Aorta (tissue), 5 donors: ENCODE data around the gene PARP8. TPM values are rescaled to one million over a fixed set of nuclear protein-coding genes. Genes with fewer than 3 reads are reported as not detected.
A peak's percentile ranks its signal among the peaks of the same experiment; 100 is the strongest.
"Not testable (repeated sequence)": the region's sequence is repeated elsewhere in the genome, so short reads cannot be mapped to it uniquely, and the experiment has no call there.

ENCODE experiments used
- ATAC-seq: fragments of 200-7000 bp; cut with Tn5 transposase; one replicate; pipeline ENCODE4 v1.9.1; 2022; ENCODE audit warnings: moderate library complexity; ENCODE audit not compliant: low FRiP score
- DNase-seq, 2 donors: peaks; one replicate each; pipeline ENCODE4 v3.0.0-alpha.2; 2020
- H3K27ac ChIP-seq, 2 donors: one replicate each; pipeline ENCODE4 v1.5.1; 2013; ENCODE audit warnings: low read length in 2 of 2, mild to moderate bottlenecking in 2 of 2, moderate library complexity in 2 of 2, control low read depth in 1 of 2, inconsistent platforms in 1 of 2, low read depth in 1 of 2
- H3K27me3 ChIP-seq, 2 donors: one replicate each; pipeline ENCODE4 v1.6.1; 2013; ENCODE audit warnings: control low read depth in 1 of 2, low read length in 1 of 2, mild to moderate bottlenecking in 1 of 2, moderate library complexity in 1 of 2; ENCODE audit not compliant: insufficient read depth in 2 of 2, control insufficient read depth in 1 of 2
- H3K36me3 ChIP-seq, 2 donors: one replicate each; pipeline ENCODE4 v1.6.1; 2013; ENCODE audit warnings: control low read depth in 1 of 2, low read length in 1 of 2, mild to moderate bottlenecking in 1 of 2; ENCODE audit not compliant: insufficient read depth in 2 of 2, control insufficient read depth in 1 of 2
- H3K4me1 ChIP-seq, 2 donors: one replicate each; pipeline ENCODE4 v1.6.1; 2013; ENCODE audit warnings: low read length in 2 of 2, control low read depth in 1 of 2, mild to moderate bottlenecking in 1 of 2, moderate library complexity in 1 of 2; ENCODE audit not compliant: insufficient read depth in 2 of 2, control insufficient read depth in 1 of 2
- H3K4me3 ChIP-seq, 2 donors: one replicate each; pipeline ENCODE4 v1.5.1; 2013; ENCODE audit warnings: low read length in 2 of 2, control low read depth in 1 of 2, mild to moderate bottlenecking in 1 of 2
- H3K9me3 ChIP-seq: one replicate; pipeline ENCODE4 v1.6.1; 2013; ENCODE audit warnings: mild to moderate bottlenecking, low read length; ENCODE audit not compliant: control insufficient read depth
- WGBS, 2 donors: extraction: QIAGEN DNeasy Blood & Tissue Kit; methylation state at CpG; one replicate each; pipeline ENCODE4 v1.1.7; 2013; 5-methylcytosine and 5-hydroxymethylcytosine counted together
- intact Hi-C, 2 donors: fragments of 100-400 bp; cut with DNase I; formaldehyde crosslinking; loops; one replicate each; pipeline versions ENCODE4 v1.14.2 to v1.15.0; 2022
- polyA plus RNA-seq, 2 donors: library from polyadenylated mRNA; stranded (reverse); fragments of 200-250 nt; gene quantifications; one replicate each; pipeline ENCODE4 v1.2.3, GENCODE V29; 2013
- total RNA-seq, 2 donors: library from RNA; stranded (reverse); fragmentation: NEBNext Ultra II Directional; extraction: Animal tissue kit (Norgen Biotek cat#: 25700); gene quantifications; one replicate each; pipeline ENCODE4 v1.2.1, GENCODE V29; 2021
- donor health status: healthy with polysubstance abuse.
- donor health status: Bipolar disorder and iron deficiency.
- donor health status: DM: no; HTN: no; CAD: no.
- donor health status: DM: no; HTN: no; CAD: no.
- donor health status: DM: yes; HTN: yes; CAD: no.

Gene PARP8
- total and polyA plus RNA-seq, 4 donors = 5.3 to 47.6 (median 19.5) TPM

GRCh38 chr5:50691399-50692016, 25.1 kb downstream of the PARP8 start:
- Histone ChIP-seq H3K27ac (peak overlapping the region in 1 of 2 donors; percentile 57), H3K9me3 (no peaks in the 10 kb centered on the region), H3K27me3 (no peaks in the 10 kb centered on the region), H3K36me3 (no peaks in the 10 kb centered on the region), H3K4me3 (no peak overlapping the region), H3K4me1 (no peaks in the 10 kb centered on the region)
- DNase-seq (no peak), ATAC-seq (no peak)
- 83 to 88% methylated on average over 5 of the region's 5 CpGs for WGBS, 2 donors
- intact Hi-C loops = no loop called here

GRCh38 chr5:50694027-50694590, 27.7 kb downstream of the PARP8 start:
- no peaks in the 10 kb centered on the region for H3K36me3 ChIP-seq
- intact Hi-C loops = no loop called here
- no peaks in the 10 kb centered on the region for H3K27me3 ChIP-seq
- no peak for DNase-seq
- no peak for ATAC-seq
- no peak overlapping the region for H3K27ac ChIP-seq
- no peaks in the 10 kb centered on the region for H3K4me1 ChIP-seq
- no peak overlapping the region for H3K4me3 ChIP-seq
- H3K9me3 ChIP-seq = no peaks in the 10 kb centered on the region

- DNase-seq, H3K4me3 ChIP-seq, H3K4me1 ChIP-seq, H3K27me3 ChIP-seq, intact Hi-C loops, H3K27ac ChIP-seq, ATAC-seq, H3K9me3 ChIP-seq, H3K36me3 ChIP-seq: not testable (repeated sequence)
- WGBS, 2 donors = 92 to 97% methylated on average over 4 of the region's 4 CpGs
Measured at GRCh38 chr5:50694626-50695025, 28.2 kb downstream of the PARP8 start.

GRCh38 chr5:50697739-50698138, 31.3 kb downstream of the PARP8 start:
- no peak overlapping the region for H3K4me3 ChIP-seq
- no peaks in the 10 kb centered on the region for H3K36me3 ChIP-seq
- intact Hi-C loops = no loop called here
- no peaks in the 10 kb centered on the region for H3K9me3 ChIP-seq
- ATAC-seq (no peak), DNase-seq (no peak)
- H3K4me1 ChIP-seq = no peaks in the 10 kb centered on the region
- H3K27ac ChIP-seq = no peak overlapping the region
- WGBS, 2 donors = 96 to 97% methylated on average over 1 of the region's 1 CpG
- H3K27me3 ChIP-seq = no peaks in the 10 kb centered on the region

GRCh38 chr5:50699737-50700136, 33.3 kb downstream of the PARP8 start:
- H3K4me3 ChIP-seq = no peak overlapping the region
- H3K36me3 ChIP-seq = no peaks in the 10 kb centered on the region
- ATAC-seq (no peak), DNase-seq (no peak)
- WGBS, 2 donors = 96 to 97% methylated on average over 2 of the region's 2 CpGs
- H3K9me3 ChIP-seq = no peaks in the 10 kb centered on the region
- no peak overlapping the region for H3K27ac ChIP-seq
- intact Hi-C loops = no loop called here
- no peaks in the 10 kb centered on the region for H3K4me1 ChIP-seq
- no peaks in the 10 kb centered on the region for H3K27me3 ChIP-seq

- Histone ChIP-seq H3K4me1 (peaks cover 0 to 2% of the 10 kb centered on the region in 2 donors), H3K27me3 (no peaks in the 10 kb centered on the region), H3K36me3 (no peaks in the 10 kb centered on the region), H3K9me3 (no peaks in the 10 kb centered on the region), H3K27ac (no peak overlapping the region), H3K4me3 (no peak overlapping the region)
- DNase-seq = no peak
- intact Hi-C loops = no loop called here
- WGBS, 2 donors = 97% methylated on average over 4 of the region's 4 CpGs
- no peak for ATAC-seq
Measured at GRCh38 chr5:50700706-50701105, 34.3 kb downstream of the PARP8 start.

- ATAC-seq = no peak
- Histone ChIP-seq H3K4me1 (peaks cover 0 to 2% of the 10 kb centered on the region in 2 donors), H3K27me3 (no peaks in the 10 kb centered on the region), H3K27ac (no peak overlapping the region), H3K9me3 (no peaks in the 10 kb centered on the region), H3K36me3 (no peaks in the 10 kb centered on the region), H3K4me3 (no peak overlapping the region)
- intact Hi-C loops = no loop called here
- WGBS, 2 donors = 91 to 95% methylated on average over 9 of the region's 9 CpGs
- DNase-seq = no peak
Measured at GRCh38 chr5:50702615-50703366, 36.4 kb downstream of the PARP8 start.

GRCh38 chr5:50703367-50703666, 36.9 kb downstream of the PARP8 start:
- H3K9me3 ChIP-seq = no peaks in the 10 kb centered on the region
- H3K27ac ChIP-seq = no peak overlapping the region
- intact Hi-C loops = no loop called here
- DNase-seq (no peak), ATAC-seq (no peak)
- H3K4me1 ChIP-seq = peaks cover 0 to 2% of the 10 kb centered on the region in 2 donors
- WGBS, 2 donors = 97% methylated on average over 1 of the region's 1 CpG
- H3K4me3 ChIP-seq = no peak overlapping the region
- no peaks in the 10 kb centered on the region for H3K27me3 ChIP-seq
- H3K36me3 ChIP-seq = no peaks in the 10 kb centered on the region

GRCh38 chr5:50704730-50705129, 38.3 kb downstream of the PARP8 start:
- 71 to 83% methylated on average over 3 of the region's 3 CpGs for WGBS, 2 donors
- intact Hi-C loops = no loop called here
- no peak for ATAC-seq
- no peak overlapping the region for H3K4me3 ChIP-seq
- H3K36me3 ChIP-seq = no peaks in the 10 kb centered on the region
- H3K9me3 ChIP-seq = no peaks in the 10 kb centered on the region
- no peaks in the 10 kb centered on the region for H3K27me3 ChIP-seq
- no peak for DNase-seq
- peaks cover 0 to 2% of the 10 kb centered on the region in 2 donors for H3K4me1 ChIP-seq
- no peak overlapping the region for H3K27ac ChIP-seq
